T-cell (primary cell): ENCODE measurements around the gene PCDHGA6. TPM values are rescaled to one million over a fixed set of nuclear protein-coding genes. Genes with fewer than 3 reads are reported as not detected.

Experiments used
- ATAC-seq, 4 experiments: fragments of 200-7000 bp in 3 of 4; fragments of 150-1000 bp in 1 of 4; cut with Tn5 transposase; replicated peaks in 1 of 4; 1 replicate in 3 of 4; 2 replicates in 1 of 4; pipeline ENCODE4 v1.10.0; 2021; ENCODE audit warnings: moderate library complexity in 3 of 4, mild to moderate bottlenecking in 2 of 4, moderate number of reproducible peaks in 1 of 4
- CTCF ChIA-PET, 2 donors: fragments of 300-600 bp; sonication (Branson Sonifier 250); formaldehyde crosslinking; loops; one replicate each; lab custom pipeline; 2022; ENCODE audit warnings: antibody characterized with exemption in 2 of 2; lab: Charles Lee
- POLR2A ChIA-PET, 2 donors: fragments of 300-600 bp; sonication (Branson Sonifier 250); formaldehyde crosslinking; loops; one replicate each; lab custom pipeline; 2022; ENCODE audit warnings: antibody characterized with exemption in 2 of 2; lab: Charles Lee
- DNase-seq, 35 experiments: peaks; one replicate each; pipeline versions ENCODE4 v3.0.0 to v3.0.0-alpha.2; 2013 to 2023
- H3K27ac ChIP-seq: one replicate; pipeline ENCODE4 v1.5.1; 2013; ENCODE audit warnings: low read length
- H3K27me3 ChIP-seq, 2 experiments: replicated peaks in 1 of 2; 1 replicate in 1 of 2; 2 replicates in 1 of 2; pipeline versions ENCODE4 v1.6.1 to v1.7.0; 2013; ENCODE audit warnings: low read length in 1 of 2, mixed read lengths in 1 of 2; ENCODE audit not compliant: control insufficient read depth in 2 of 2, insufficient read depth in 2 of 2; ENCODE audit errors: extremely low read depth in 1 of 2
- H3K36me3 ChIP-seq, 2 donors: 1 replicate in 1 of 2; 2 replicates in 1 of 2; pipeline versions ENCODE4 v1.6.1 to v1.7.0; 2013; ENCODE audit warnings: low read length in 1 of 2; ENCODE audit not compliant: control insufficient read depth in 2 of 2, insufficient read depth in 1 of 2; ENCODE audit errors: extremely low read depth in 1 of 2
- H3K4me1 ChIP-seq, 2 experiments: 1 replicate in 1 of 2; 2 replicates in 1 of 2; pipeline versions ENCODE4 v1.6.1 to v1.7.0; 2013; ENCODE audit warnings: low read length in 2 of 2, mixed read lengths in 1 of 2; ENCODE audit not compliant: insufficient read depth in 2 of 2, control insufficient read depth in 1 of 2; ENCODE audit errors: extremely low read depth in 1 of 2
- H3K4me3 ChIP-seq, 2 donors: 1 replicate in 1 of 2; 2 replicates in 1 of 2; pipeline versions ENCODE4 v1.5.1 to v1.7.0; 2013; ENCODE audit warnings: mild to moderate bottlenecking in 2 of 2, low read length in 1 of 2, moderate library complexity in 1 of 2; ENCODE audit not compliant: control insufficient read depth in 1 of 2; ENCODE audit errors: extremely low read depth in 1 of 2
- H3K9me3 ChIP-seq: 2 replicates; pipeline ENCODE4 v1.7.0; 2013
- H3K27ac Mint-ChIP-seq, 2 donors: one replicate each; pipeline ENCODE4 v1.8.0; 2020 to 2021; ENCODE audit warnings: mild to moderate bottlenecking in 2 of 2, mixed read lengths in 2 of 2
- H3K27me3 Mint-ChIP-seq, 2 donors: one replicate each; pipeline ENCODE4 v1.8.0; 2021 to 2022; ENCODE audit warnings: mixed read lengths in 2 of 2
- H3K36me3 Mint-ChIP-seq: one replicate; pipeline ENCODE4 v1.8.0; 2021; ENCODE audit warnings: mixed read lengths
- H3K4me1 Mint-ChIP-seq, 3 donors: one replicate each; pipeline ENCODE4 v1.8.0; 2020 to 2022; ENCODE audit warnings: mixed read lengths in 3 of 3, mild to moderate bottlenecking in 1 of 3
- H3K4me3 Mint-ChIP-seq, 3 donors: one replicate each; pipeline ENCODE4 v1.8.0; 2020 to 2022; ENCODE audit warnings: mild to moderate bottlenecking in 3 of 3, mixed read lengths in 3 of 3, moderate library complexity in 3 of 3
- H3K9me3 Mint-ChIP-seq, 3 donors: one replicate each; pipeline ENCODE4 v1.8.0; 2020 to 2022; ENCODE audit warnings: mixed read lengths in 3 of 3
- WGBS: methylation state at CpG from one replicate; pipeline ENCODE4 v1.1.5; 2013; ENCODE audit warnings: missing lambda C conversion rate; ENCODE audit not compliant: insufficient coverage; 5-methylcytosine and 5-hydroxymethylcytosine counted together
- total RNA-seq, 35 experiments: library from RNA in 6 of 35; stranded (reverse) in 6 of 35; fragments of 120-200 nt in 1 of 35; gene quantifications; one replicate each; pipeline versions ENCODE4 v1.2.1 to v1.2.4 and lab custom pipeline; 2013 to 2026

PCDHGA6 gene
- total RNA-seq, 5 donors from 2014 or later (not counting 1 experiment from before 2014, with no cell fraction given): 0.19 to 0.64 (median 0.28) TPM

- Mint-ChIP-seq H3K4me1 (peaks cover 3 to 8% (median 7%) of the 10 kb centered on the region in 3 donors), H3K27me3 (peaks cover 66 to 84% of the 10 kb centered on the region in 2 donors), H3K27ac (no peak overlapping the region), H3K36me3 (peaks cover 19% of the 10 kb centered on the region), H3K9me3 (peaks cover 2 to 35% (median 34%) of the 10 kb centered on the region in 3 donors), H3K4me3 (no peak overlapping the region)
- 35% methylated on average over 42 of the region's 42 CpGs for WGBS
- ChIA-PET CTCF (no interaction called here), POLR2A (no interaction called here)
- Histone ChIP-seq H3K4me1 (peaks cover 0 to 10% of the 10 kb centered on the region in 2 experiments), H3K27ac (no peak overlapping the region), H3K4me3 (peak overlapping the region in 1 of 2 donors; percentile 41), H3K36me3 (no peaks in the 10 kb centered on the region), H3K27me3 (peaks cover 35 to 66% of the 10 kb centered on the region in 2 experiments), H3K9me3 (peaks cover 3% of the 10 kb centered on the region)
- no peak for DNase-seq
- no peak for ATAC-seq
These were observed 49.1 kb downstream of the PCDHGA6 start for GRCh38 chr5:141422742-141423291.

DNA sequence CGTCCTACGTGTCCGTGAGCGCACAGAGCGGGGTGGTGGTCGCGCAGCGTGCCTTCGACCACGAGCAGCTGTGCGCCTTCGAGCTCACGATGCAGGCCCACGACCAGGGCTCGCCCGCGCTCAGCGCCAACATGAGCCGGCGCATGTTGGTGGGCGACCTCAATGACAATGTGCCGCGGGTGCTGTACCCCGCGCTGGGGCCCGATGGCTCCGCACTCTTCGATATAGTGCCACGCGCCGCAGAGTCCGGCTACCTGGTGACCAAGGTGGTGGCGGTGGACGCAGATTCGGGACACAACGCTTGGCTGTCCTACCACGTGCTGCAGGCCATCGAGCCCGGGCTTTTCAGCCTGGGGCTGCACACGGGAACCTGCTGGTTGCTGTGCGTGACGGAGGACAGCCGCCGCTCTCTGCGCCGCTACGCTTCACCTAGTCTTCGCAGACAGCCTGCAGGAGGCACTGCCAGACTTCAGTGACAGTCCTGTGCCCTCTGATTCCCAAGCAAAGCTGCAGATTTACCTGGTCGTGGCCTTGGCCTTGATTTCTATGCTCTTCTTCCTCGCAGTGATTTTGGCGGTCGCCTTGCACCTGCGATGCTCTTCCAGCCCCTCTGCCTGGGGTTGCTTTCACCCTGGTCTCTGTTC lies 54.2 kb downstream of the PCDHGA6 start:
- CTCF ChIA-PET: interaction anchor here in 1 of 2 donors (1.2 kb wide), 1 partner anchor 10 kb away, joined by 4 read pairs; the partner anchor contains the start of gene PCDHGB7
- Mint-ChIP-seq H3K27me3 (peaks cover 64 to 79% of the 10 kb centered on the region in 2 donors), H3K4me3 (no peak overlapping the region), H3K36me3 (peaks cover 7% of the 10 kb centered on the region), H3K4me1 (peaks cover 6 to 17% (median 10%) of the 10 kb centered on the region in 3 donors), H3K27ac (no peak overlapping the region), H3K9me3 (peaks cover 13 to 29% (median 29%) of the 10 kb centered on the region in 3 donors)
- whole genome bisulfite sequencing: 61% methylated on average over 53 of the region's 53 CpGs
- Histone ChIP-seq H3K36me3 (no peaks in the 10 kb centered on the region), H3K27ac (no peak overlapping the region), H3K4me1 (peaks cover 0 to 11% of the 10 kb centered on the region in 2 experiments), H3K4me3 (no peak overlapping the region), H3K27me3 (peaks cover 34 to 61% of the 10 kb centered on the region in 2 experiments), H3K9me3 (peaks cover 7% of the 10 kb centered on the region)
- no peak for DNase-seq
- ATAC-seq: no peak
- POLR2A ChIA-PET: interaction anchor here in 1 of 2 donors (0.6 kb wide), 1 partner anchor 206 kb away, joined by 3 read pairs; no protein-coding TSS in a partner anchor

Other genes starting within 250 kb of the PCDHGA6 start
- gene PCDHB5, start 238.7 kb upstream of the PCDHGA6 start, total RNA-seq: under 1 TPM in 3 of 5 donors, not detected in 2; 0.09 to 0.32 (median 0.30) TPM
- not detected for gene PCDHB6, start 223.8 kb upstream of the PCDHGA6 start, total RNA-seq
- not detected for gene PCDHB7, start 201.2 kb upstream of the PCDHGA6 start, total RNA-seq
- gene PCDHB8, start 196.1 kb upstream of the PCDHGA6 start, total RNA-seq: not detected
- gene PCDHB16, start 191.5 kb upstream of the PCDHGA6 start, total RNA-seq: not detected
- gene PCDHB9, start 186.7 kb upstream of the PCDHGA6 start, total RNA-seq: under 1 TPM in 3 of 5 donors, not detected in 2; 0.09 to 0.26 (median 0.23) TPM
- gene PCDHB10, start 181.5 kb upstream of the PCDHGA6 start, total RNA-seq: not detected
- gene PCDHB11, start 174.3 kb upstream of the PCDHGA6 start, total RNA-seq: not detected
- not detected for gene PCDHB12, start 165.2 kb upstream of the PCDHGA6 start, total RNA-seq
- gene PCDHB13, start 160.0 kb upstream of the PCDHGA6 start, total RNA-seq: under 1 TPM in 1 of 5 donors, not detected in 4; 0.06 TPM
- gene PCDHB14, start 150.5 kb upstream of the PCDHGA6 start, total RNA-seq: under 1 TPM in 1 of 5 donors, not detected in 4; 0.12 TPM
- under 1 TPM in 2 of 5 donors, not detected in 3; 0.12 to 0.16 TPM for gene PCDHB15, start 128.5 kb upstream of the PCDHGA6 start, total RNA-seq
- gene SLC25A2, start 69.8 kb upstream of the PCDHGA6 start, total RNA-seq: 1 to 10 TPM in 2 of 5 donors, under 1 TPM in 2, not detected in 1; 0.49 to 2.0 (median 0.97) TPM
- 100 to 1,000 TPM in 3 of 5 donors, 10 to 100 TPM in 2; 83.7 to 103 (median 101) TPM for gene TAF7, start 53.1 kb upstream of the PCDHGA6 start, total RNA-seq
- gene PCDHGA1, start 43.4 kb upstream of the PCDHGA6 start, total RNA-seq: under 1 TPM in 4 of 5 donors, not detected in 1; 0.16 to 0.38 (median 0.31) TPM
- gene PCDHGA2, start 35.1 kb upstream of the PCDHGA6 start, total RNA-seq: under 1 TPM in 2 of 5 donors, not detected in 3; 0.13 to 0.15 TPM
- gene PCDHGA3, start 30.1 kb upstream of the PCDHGA6 start, total RNA-seq: under 1 TPM in 2 of 5 donors, not detected in 3; 0.09 to 0.20 TPM
- gene PCDHGB1, start 23.8 kb upstream of the PCDHGA6 start, total RNA-seq: under 1 TPM in 2 of 5 donors, not detected in 3; 0.13 to 0.19 TPM
- under 1 TPM in 4 of 5 donors, not detected in 1; 0.18 to 0.37 (median 0.28) TPM for gene PCDHGA4, start 18.9 kb upstream of the PCDHGA6 start, total RNA-seq
- under 1 TPM; 0.16 to 0.62 (median 0.47) TPM for gene PCDHGB2, start 13.9 kb upstream of the PCDHGA6 start, total RNA-seq
- gene PCDHGA5, start 9.7 kb upstream of the PCDHGA6 start, total RNA-seq: under 1 TPM in 3 of 5 donors, not detected in 2; 0.06 to 0.43 (median 0.41) TPM
- gene PCDHGB3, start 3.6 kb upstream of the PCDHGA6 start, total RNA-seq: under 1 TPM; 0.20 to 0.85 (median 0.41) TPM
- gene PCDHGA7, start 8.9 kb downstream of the PCDHGA6 start, total RNA-seq: under 1 TPM; 0.16 to 0.53 (median 0.21) TPM
- under 1 TPM; 0.09 to 0.29 (median 0.19) TPM for gene PCDHGB4, start 13.8 kb downstream of the PCDHGA6 start, total RNA-seq
- under 1 TPM in 3 of 5 donors, not detected in 2; 0.05 to 0.13 (median 0.09) TPM for gene PCDHGA8, start 18.7 kb downstream of the PCDHGA6 start, total RNA-seq
- gene PCDHGB5, start 24.1 kb downstream of the PCDHGA6 start, total RNA-seq: under 1 TPM; 0.26 to 0.96 (median 0.39) TPM
- under 1 TPM in 4 of 5 donors, not detected in 1; 0.14 to 0.26 (median 0.19) TPM for gene PCDHGA9, start 28.9 kb downstream of the PCDHGA6 start, total RNA-seq
- gene PCDHGB6, start 34.1 kb downstream of the PCDHGA6 start, total RNA-seq: under 1 TPM in 4 of 5 donors, not detected in 1; 0.19 to 0.59 (median 0.37) TPM
- gene PCDHGA10, start 39.1 kb downstream of the PCDHGA6 start, total RNA-seq: under 1 TPM; 0.10 to 0.53 (median 0.32) TPM
- gene PCDHGB7, start 43.8 kb downstream of the PCDHGA6 start, total RNA-seq: under 1 TPM; 0.16 to 0.33 (median 0.22) TPM
- under 1 TPM in 4 of 5 donors, not detected in 1; 0.06 to 0.44 (median 0.11) TPM for gene PCDHGA11, start 47.2 kb downstream of the PCDHGA6 start, total RNA-seq
- gene PCDHGA12, start 56.6 kb downstream of the PCDHGA6 start, total RNA-seq: under 1 TPM in 4 of 5 donors, not detected in 1; 0.09 to 0.53 (median 0.22) TPM
- gene PCDHGC3, start 102.1 kb downstream of the PCDHGA6 start, total RNA-seq: under 1 TPM in 4 of 5 donors, not detected in 1; 0.12 to 0.30 (median 0.24) TPM
- gene PCDHGC4, start 111.1 kb downstream of the PCDHGA6 start, total RNA-seq: under 1 TPM in 2 of 5 donors, not detected in 3; 0.18 to 0.51 TPM
- gene PCDHGC5, start 115.2 kb downstream of the PCDHGA6 start, total RNA-seq: not detected
- 100 to 1,000 TPM; 190 to 271 (median 211) TPM for gene DIAPH1, start 245.1 kb downstream of the PCDHGA6 start, total RNA-seq